C4-2B (cell line): Measurements from ENCODE around the gene RYK.
A peak's percentile ranks its signal among the peaks of the same experiment; 100 is the strongest.

Source experiments
- H3K27ac ChIP-seq: fragments of 450-650 bp; 2 replicates; pipeline ENCODE4 v1.5.1; 2017
- CTCF ChIP-seq: fragments of 450-650 bp; conservative IDR thresholded peaks from 2 replicates; pipeline ENCODE4 v1.5.1; 2017; ENCODE audit warnings: mild to moderate bottlenecking
- ZFX ChIP-seq: fragments of 450-650 bp; IDR thresholded peaks from 2 replicates; pipeline ENCODE4 v1.6.1; 2017

The RYK gene

GRCh38 chr3:134250717-134251220 lies at the start of gene RYK:
RYK (minus strand) TSS chr3:134250859; CDS start chr3:134250654, 205 bp downstream.
- TF ChIP-seq ZFX = no peak; the same call in 1 of the 2 replicates
- no peak for TF ChIP-seq CTCF
- peak within 1 kb of the TSS; percentile 79 for H3K27ac ChIP-seq

GRCh38 chr3:134299888-134300206 lies 49.2 kb upstream of the RYK start:
- TF ChIP-seq CTCF (no peak; the same call in 1 of the 2 replicates), ZFX (no peak)
- H3K27ac ChIP-seq = no peak overlapping the region

GRCh38 chr3:134299185-134299887 lies 48.7 kb upstream of the RYK start:
- TF ChIP-seq ZFX (no peak), CTCF (peak; percentile 29; the same call in 1 of the 2 replicates)
- no peak overlapping the region for H3K27ac ChIP-seq

GRCh38 chr3:134298249-134298648 lies 47.6 kb upstream of the RYK start:
- TF ChIP-seq CTCF = no peak
- no peak for TF ChIP-seq ZFX
- no peak overlapping the region for H3K27ac ChIP-seq

GRCh38 chr3:134296616-134297015 lies 46.0 kb upstream of the RYK start:
- no peak overlapping the region for H3K27ac ChIP-seq
- no peak for TF ChIP-seq ZFX
- no peak for TF ChIP-seq CTCF

- H3K27ac ChIP-seq = no peak overlapping the region
- TF ChIP-seq ZFX (no peak), CTCF (no peak)
These were observed 45.3 kb upstream of the RYK start for GRCh38 chr3:134295930-134296329.

- TF ChIP-seq CTCF (no peak), ZFX (no peak)
- no peak overlapping the region for H3K27ac ChIP-seq
These were observed 43.9 kb upstream of the RYK start for GRCh38 chr3:134294302-134295280.
